HG03571 (cell line): ENCODE measurements around the gene CRISPLD2.

Source experiments
- ATAC-seq: cut with Tn5 transposase; IDR thresholded peaks from one replicate; pipeline ENCODE4 v1.9.1; 2021; ENCODE audit not compliant: unreplicated experiment

Gene CRISPLD2

GRCh38 chr16:84800158-84800978 is 19.4 kb upstream of the CRISPLD2 start:
- ATAC-seq = no peak

GRCh38 chr16:84803146-84803545 is 16.6 kb upstream of the CRISPLD2 start:
- ATAC-seq = no peak

- ATAC-seq = no peak
Measured at GRCh38 chr16:84804326-84804725, 15.5 kb upstream of the CRISPLD2 start.

- ATAC-seq = no peak
Measured at GRCh38 chr16:84806256-84806889, 13.4 kb upstream of the CRISPLD2 start.

GRCh38 chr16:84806890-84807258 is 12.9 kb upstream of the CRISPLD2 start:
- ATAC-seq = no peak

GRCh38 chr16:84807776-84808175 is 12.0 kb upstream of the CRISPLD2 start:
- ATAC-seq = no peak

GRCh38 chr16:84808826-84809225 is 11.0 kb upstream of the CRISPLD2 start:
- no peak for ATAC-seq

- no peak for ATAC-seq
Measured at GRCh38 chr16:84810518-84811273, 9.1 kb upstream of the CRISPLD2 start.

GRCh38 chr16:84811529-84811928 is 8.3 kb upstream of the CRISPLD2 start:
- ATAC-seq = no peak

- ATAC-seq = no peak
Measured at GRCh38 chr16:84813141-84813934, 6.4 kb upstream of the CRISPLD2 start.

GRCh38 chr16:84815462-84815861 is 4.3 kb upstream of the CRISPLD2 start:
- no peak for ATAC-seq

GRCh38 chr16:84816023-84816422 is 3.8 kb upstream of the CRISPLD2 start:
- no peak for ATAC-seq

GRCh38 chr16:84816485-84816884 is 3.3 kb upstream of the CRISPLD2 start:
- ATAC-seq = no peak

- no peak for ATAC-seq
Measured at GRCh38 chr16:84817206-84817605, 2.6 kb upstream of the CRISPLD2 start.

- ATAC-seq = no peak
Measured at GRCh38 chr16:84817613-84818012, 2.2 kb upstream of the CRISPLD2 start.

GRCh38 chr16:84818133-84818532 is 1.7 kb upstream of the CRISPLD2 start:
- no peak for ATAC-seq

- no peak for ATAC-seq
Measured at GRCh38 chr16:84818989-84819643, 669 bp upstream of the CRISPLD2 start.

GRCh38 chr16:84820305-84820684 is 510 bp downstream of the CRISPLD2 start:
- no peak for ATAC-seq

GRCh38 chr16:84820771-84821170 is 986 bp downstream of the CRISPLD2 start:
- ATAC-seq = no peak

GRCh38 chr16:84821179-84821578 is 1.4 kb downstream of the CRISPLD2 start:
- ATAC-seq = no peak
